ENCODE measurements around the gene PACS1.

The PACS1 gene

DNA sequence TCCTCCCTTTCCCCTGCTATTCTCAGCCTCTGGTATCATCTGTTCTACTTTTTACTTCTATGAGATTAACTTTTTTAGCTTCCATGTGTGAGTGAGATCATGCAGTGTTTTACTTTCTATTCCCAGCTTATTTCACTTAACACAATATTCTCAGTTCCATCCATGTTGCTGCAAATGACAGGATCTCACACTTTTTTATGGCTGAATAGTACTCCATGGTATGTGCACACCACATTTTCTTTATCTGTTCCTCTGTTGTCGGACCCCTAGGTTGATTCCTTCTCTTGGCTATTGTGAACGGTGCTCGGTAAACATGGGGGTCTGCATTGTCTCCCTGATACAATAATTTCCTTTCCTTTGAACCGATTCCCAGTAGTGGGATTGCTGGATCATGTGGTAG, 117.4 kb downstream of the PACS1 start:
- DNase-seq (ENCODE audit: low read depth), result no peak

DNA sequence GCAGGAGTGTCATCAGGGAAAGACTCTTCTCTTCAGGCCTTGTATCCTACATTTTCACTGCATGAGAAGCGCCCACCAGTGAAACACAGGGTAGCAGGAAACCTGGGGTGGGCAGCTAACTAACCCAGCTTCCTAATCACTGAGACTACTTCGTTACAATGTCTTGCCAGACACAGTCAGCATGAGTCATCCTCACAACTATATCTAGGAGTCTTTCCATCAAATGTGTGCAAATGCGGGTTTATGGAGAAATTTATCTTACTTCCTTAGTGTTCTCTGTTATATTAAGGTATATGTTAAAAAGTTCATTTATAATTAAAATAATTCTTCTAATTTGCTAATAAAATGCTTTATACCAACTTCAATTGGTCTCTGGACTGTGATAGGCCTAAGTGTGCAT, 118.5 kb downstream of the PACS1 start:
- no peak for DNase-seq (ENCODE audit: low read depth)

DNA sequence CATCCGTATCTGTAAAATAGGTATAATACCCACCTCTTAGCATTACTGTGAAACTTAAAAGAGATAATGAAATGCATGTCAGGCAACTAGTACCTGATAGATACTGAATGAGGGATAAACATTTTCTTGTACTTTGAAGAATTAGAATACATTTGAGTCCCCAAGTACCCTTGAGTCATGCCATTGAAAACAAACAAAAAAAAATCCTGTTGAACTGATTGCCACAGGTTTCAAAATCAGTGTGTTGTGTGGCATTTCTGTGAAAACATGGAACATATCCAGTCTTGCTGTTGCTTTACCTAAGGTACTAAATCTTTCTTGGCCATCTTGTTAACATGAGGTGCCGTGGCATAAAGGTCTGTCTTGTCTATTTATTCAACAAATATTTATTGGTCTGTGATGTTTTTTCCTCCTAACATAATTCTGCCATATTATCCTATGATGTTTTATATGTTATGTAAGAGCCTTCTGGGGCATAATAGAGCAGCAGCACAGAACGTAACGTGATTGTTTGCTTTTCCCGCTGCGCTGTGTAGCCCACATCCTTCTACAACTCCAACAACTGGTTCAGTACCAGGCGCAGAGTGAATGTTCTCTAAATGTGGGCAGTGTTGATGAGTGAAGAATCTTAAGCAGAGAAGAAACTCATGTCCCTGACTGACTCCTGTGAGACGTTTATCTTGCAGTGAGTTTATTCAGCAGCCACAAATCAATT, 119.1 kb downstream of the PACS1 start:
- DNase-seq (ENCODE audit: low read depth), result no peak

DNA sequence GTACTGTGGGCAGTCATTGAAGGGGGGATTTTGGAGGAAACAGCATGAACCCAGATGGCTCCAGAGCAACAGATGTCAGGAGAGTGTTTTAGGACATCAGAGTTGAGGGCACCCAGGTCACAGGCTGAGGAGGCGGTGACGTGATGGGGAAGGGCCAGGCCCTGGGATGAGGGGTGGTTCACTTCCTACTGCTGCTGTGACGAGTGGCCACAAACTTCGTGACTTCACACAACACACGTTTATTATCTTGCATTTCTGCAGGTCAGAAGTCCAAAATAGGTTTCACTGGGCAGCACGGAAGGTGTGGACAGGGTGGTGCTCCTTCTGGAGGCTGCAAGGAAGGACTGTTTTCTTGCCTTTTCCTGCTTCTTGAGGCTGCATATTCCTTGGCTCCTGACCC, 120.7 kb downstream of the PACS1 start:
- no peak for DNase-seq (ENCODE audit: low read depth)

DNA sequence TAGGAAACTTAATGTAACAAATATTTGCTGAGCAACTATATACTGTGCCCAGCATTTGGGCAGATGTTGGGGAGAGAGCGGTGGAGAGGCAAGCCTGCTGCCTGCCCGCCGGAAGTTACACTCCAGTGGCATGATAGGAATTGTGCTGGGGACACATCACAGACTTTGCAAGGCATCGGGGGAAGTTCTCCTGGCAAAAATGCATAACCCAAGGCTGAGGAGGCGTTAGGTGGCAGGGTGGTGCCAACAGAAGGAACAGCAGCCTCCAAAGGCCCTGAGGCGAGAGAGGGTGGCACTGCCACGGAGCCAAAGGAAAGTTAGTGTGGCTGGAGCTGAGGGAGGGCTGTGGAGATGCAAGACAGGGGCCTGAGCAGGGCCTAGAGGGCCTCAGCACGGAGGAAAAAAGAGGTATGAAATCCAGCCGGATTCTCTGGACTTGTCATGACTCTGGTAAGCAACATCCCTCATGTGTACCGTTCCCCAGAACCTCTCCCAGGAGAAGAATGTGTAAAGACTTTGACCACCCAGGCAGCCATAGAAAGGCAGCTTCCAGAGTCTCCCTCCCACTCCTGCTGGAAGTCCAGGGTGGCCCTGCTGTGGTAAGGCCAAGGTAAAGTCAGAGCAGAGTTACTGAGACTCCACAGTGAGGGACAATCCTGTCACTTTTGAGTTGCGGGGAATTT, 122.2 kb downstream of the PACS1 start:
- DNase-seq (ENCODE audit: low read depth), result no peak

DNA sequence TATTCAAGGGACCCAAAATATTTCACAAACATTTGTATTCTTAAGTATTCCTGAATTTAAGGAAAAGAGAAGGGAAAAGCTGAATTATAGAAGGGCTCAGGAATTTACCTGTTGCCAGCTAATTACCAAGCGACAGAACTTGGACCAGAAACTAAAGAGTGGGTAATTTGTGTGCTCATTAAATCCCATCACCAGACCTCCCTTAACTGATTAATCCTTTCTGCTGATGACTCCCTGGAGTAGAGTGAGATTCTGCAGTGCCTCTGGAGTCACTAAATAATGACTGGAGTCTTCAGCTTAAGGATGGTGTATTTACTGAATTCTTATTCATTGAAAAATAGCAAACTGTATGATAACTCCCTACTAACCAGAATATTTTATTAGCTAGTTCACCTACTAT, 124.3 kb downstream of the PACS1 start:
- DNase-seq (ENCODE audit: low read depth), result no peak

DNA sequence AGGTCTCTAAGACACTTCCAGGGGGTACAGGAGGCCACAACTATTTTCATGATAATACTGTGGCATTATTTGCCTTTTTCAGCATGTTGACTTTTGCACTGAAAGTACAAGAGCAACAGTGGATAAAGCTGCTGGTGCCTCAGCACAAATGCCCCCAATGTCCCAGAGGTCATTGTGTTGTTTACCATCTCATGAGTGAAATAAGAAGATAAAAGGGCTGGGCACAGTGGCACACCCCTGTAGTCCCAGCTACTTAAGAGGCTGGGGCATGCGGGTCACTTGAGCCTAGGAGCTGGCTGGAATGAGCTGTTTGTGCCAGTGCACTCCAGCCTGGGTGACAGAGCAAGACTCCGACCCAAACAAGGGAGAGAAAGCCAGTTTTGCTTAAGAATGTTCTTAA, 125.8 kb downstream of the PACS1 start:
- DNase-seq (ENCODE audit: low read depth), result no peak

DNA sequence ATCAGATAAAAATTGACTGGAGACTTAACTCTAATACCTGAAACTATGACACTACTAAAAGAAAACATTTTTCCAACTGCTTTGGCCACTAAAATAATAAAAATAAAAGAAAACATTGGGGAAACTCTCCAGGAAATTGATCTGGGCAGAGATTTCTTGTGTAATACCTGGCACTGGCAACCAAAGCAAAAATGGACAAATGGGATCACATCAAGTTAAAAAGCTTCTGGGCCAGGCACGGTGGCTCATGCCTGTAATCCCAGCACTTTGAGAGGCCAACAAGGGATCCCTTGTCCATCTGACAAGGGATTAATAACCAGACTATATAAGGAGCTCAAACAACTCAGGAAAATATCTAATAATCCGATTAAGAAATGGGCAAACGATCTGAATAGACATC, 133.8 kb downstream of the PACS1 start:
- no peak for DNase-seq (ENCODE audit: low read depth)

DNA sequence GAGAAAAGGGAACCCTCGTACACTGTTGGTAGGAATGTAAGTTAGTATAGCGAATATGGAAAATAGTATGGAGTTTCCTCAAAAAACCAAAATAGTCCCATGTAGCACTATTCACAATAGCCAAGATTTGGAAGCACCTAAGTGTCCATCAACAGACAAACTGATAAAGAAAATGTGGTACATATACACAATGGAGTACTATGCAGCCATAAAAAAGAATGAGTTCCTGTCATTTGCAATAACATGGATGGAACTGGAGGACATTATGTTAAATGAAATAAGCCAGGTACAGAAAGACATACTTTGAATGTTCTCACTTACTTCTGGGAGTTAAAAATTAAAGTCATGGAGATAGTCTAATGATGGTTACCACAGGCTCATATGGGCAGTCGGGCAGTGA, 134.3 kb downstream of the PACS1 start:
- no peak for DNase-seq (ENCODE audit: low read depth)

DNA sequence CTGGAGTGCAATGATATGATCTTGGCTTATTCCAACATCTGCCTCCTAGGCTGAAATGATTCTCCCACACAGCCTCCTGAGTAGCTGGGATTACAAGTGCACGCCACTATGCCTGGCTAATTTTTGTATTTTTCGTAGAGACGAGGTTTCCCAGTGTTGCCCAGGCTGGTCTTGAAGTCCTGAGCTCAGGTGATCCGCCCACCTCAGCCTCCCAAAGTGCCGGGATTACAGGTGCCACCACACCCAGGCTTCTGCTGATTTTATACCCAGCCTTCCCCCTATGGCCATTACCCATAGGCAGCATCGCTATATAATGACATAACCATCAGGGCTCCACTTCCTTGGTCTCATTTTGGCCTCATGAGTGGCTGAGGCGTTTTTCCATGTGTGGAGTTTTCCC, 137.7 kb downstream of the PACS1 start:
- no peak for DNase-seq (ENCODE audit: low read depth)

DNA sequence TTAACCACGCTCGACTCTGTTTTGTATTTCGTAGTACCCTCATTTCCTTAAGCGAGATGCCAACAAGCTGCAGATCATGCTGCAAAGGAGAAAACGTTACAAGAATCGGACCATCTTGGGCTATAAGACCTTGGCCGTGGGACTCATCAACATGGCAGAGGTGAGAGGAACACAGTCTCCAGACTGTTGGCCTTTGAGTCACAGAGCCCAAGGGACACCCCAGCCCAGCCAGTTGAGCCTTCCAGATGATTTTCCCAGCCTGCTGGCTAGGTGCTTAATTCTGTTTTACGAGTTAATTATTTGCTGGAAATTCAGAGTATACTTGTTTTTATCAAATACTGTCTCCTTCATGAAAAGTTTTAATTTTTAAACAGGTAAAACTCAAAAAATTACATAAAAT, 141.0 kb downstream of the PACS1 start:
- no peak for DNase-seq (ENCODE audit: low read depth)

DNA sequence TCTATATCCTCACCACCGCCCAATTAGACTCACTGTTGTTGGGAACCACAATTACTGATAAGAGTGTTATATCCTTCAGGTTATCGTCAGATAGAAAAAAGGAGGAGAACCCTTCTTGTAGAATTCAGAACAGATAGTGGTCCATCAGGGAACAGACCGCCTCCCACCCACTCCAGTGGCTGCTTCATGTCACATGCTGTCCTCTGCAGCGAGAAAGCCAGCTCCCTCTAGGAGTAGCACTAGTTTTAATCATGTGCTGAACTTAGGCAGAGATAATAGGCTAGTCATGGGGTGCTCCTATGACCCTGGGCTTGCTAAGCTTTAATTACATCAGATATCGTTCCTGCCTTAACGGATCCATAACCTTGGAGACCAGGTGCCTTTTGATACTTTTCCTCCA, 146.8 kb downstream of the PACS1 start:
- DNase-seq (ENCODE audit: low read depth), result no peak

DNA sequence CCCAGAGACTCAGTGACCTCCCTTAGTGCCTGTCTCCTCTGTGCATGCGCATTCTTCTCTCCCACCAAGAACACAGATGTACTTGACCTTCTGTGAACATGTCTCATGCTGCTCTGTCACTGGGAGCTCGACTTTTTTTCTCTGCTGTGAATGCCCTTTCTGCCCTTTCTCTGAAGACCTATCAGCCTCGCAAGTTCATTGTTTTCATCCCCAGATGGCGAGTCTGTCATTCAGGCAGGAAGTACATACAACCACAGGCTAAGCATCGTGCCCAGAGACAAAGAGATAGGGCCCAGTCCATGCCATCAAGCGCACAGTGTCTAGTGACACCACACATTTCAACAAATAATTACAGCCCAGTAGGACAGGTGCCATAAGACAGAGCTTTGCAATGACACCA, 148.0 kb downstream of the PACS1 start:
- no peak for DNase-seq (ENCODE audit: low read depth)

DNA sequence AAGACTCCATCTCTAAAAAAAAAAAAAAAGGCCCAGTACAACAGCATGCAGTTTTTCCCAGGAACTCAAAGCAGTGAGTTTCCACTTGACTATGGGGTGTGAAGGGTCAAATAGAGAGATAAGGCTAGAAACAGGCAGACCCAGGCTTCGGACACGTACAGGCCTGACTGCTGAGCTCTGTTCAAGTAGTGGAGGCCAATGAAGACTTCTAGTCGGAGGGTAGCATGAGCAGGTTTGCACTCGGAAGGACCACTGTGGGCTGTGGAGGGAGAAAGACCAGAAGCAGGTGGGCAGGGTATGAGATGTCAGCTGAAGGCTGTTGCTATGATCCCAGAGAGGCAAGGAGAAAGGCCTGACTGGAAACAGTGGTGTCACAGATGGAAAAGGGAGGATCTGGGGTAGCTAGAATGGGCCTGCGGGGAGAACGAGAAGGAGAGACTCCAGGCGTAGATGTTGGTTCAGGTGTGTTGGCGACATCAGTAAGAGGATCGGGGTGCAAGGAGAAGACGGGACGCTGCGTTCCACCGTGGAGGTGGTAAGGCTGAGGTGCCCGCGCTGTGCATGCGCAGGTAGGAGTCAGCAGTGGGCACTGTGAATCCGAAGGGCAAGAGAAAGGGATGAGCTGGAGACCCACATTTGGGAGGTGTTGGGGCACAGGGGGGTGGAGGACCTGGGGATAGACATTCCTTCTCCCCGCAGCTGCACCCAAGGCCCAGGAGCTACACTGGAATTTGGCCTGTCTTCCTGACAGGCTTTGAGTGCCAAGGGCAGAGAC, 149.0 kb downstream of the PACS1 start:
- no peak for DNase-seq (ENCODE audit: low read depth)

DNA sequence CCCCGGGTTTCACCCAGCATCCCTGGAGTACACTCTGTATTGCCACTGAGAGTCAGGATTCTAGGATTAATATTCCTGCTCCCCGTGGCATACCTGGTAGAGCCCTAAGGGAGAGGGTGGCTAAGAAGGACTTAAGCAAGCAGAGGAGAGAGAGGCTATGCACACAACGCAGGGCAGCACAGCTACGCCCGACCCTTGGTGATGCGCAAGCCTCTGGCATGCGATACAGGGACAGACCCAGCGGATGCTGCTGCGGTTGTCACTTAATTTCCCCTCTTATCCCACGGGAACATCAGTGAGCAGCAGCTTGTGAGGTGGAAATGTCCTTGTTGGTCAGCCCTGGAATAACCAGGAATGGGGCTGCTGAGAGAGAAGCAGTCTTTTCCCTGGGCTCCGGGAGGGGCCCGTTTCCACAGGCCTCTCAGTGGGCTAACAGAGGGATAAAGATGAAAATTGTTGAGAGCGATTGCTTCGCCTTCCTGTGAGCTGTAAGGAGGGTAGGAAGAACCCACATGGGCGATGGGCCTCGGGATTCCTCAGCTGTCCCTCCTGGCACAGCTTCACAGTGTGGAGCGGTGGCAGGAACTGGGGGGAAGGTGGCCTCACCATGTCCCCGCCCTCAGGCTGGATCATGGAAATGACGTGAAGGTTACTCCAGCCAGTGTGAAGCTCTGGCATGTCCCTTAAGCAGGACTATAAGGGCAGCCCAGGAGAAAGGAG, 149.9 kb downstream of the PACS1 start:
- DNase-seq (ENCODE audit: low read depth), result no peak

DNA sequence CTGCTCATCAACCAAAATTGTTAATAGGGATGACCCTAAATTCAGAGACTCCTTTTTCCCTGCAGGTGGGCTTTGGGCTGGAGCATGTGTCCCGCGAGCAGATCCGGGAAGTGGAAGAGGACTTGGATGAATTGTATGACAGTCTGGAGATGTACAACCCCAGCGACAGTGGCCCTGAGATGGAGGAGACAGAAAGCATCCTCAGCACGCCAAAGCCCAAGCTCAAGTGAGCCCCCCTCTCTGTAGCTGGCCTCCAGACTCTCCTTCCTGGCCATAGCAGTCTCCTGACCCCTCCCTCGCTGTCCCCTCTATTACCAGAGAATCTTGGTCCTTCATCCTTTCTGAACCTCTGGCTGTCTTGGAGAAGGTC, 150.5 kb downstream of the PACS1 start:
- no peak for DNase-seq (ENCODE audit: low read depth)

DNA sequence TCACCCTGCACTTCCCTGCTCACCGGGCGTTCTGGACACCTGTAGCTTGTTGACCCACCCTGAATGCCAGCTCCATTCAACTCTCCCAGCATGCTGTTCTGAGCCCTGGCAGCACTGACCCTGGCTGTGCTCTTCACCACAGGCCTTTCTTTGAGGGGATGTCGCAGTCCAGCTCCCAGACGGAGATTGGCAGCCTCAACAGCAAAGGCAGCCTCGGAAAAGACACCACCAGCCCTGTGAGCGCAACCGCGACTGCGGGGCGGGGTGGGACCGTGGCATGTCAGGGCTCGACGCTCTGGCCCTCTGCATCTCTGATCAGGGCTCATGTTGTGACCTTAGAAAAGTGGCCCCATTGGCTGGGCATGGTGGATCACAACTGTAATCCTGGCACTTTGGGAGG, 150.9 kb downstream of the PACS1 start:
- DNase-seq (ENCODE audit: low read depth), result no peak

DNA sequence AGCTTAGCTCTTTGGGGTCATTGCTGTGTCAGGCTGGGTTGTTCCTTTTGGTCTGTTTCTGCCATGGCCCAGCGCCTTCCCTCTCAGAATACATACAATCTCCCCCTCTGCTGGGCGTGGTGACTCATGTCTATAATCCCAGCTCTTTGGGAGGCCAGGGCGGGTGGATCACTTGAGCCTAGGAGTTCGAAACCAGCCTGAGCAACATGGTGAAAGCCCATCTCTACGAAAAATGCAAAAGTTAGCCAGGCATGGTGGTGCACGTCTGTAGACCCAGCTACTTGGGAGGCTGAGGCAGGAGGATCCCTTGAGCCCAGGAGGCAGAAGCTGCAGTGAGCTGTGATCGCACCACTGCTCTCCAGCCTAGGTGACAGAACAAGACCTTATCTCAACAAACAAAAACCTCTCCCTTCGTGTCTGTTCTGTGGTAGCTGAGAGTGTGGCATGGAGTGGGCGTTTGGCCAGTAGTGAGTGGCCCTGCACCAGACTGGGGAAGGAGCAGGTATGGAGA, 151.7 kb downstream of the PACS1 start:
- no peak for DNase-seq (ENCODE audit: low read depth)

DNA sequence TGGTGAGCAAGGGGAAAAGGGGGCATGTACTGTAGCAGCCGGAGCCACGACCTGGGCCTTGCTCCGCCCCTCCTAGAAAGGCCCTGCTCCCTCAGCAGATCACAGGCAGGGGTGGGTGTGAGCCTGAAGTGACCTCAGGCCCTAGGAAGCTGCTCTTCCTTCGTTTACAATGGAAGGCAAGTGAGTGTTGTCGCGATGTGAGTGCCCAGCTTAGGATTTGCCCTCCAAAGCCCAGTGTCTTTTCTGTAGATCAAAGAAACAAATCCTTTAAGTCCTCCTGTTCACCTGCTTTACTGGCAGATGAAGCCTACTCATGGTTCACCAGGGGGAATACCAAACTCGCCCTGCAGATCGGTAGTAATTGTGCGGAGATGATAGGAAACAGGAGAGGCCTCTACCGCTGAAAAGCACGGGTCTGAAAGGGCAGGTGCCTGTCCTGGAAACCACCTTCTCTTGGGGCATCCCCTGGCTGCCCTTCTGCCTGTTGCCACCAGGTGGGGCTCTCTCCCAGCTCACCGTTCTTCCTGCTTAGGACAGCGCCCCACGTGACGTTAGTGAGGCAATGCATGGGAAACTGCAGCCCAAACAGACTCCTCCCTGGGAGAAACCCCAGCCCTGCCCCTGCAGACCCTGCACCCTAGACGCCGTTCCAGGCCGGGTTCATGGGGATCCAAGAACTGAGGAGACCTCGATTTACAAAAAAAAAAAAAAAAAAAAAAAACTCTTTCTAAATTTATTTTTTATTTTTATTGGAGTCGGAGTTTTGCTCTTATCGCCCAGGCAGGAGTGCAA, 152.5 kb downstream of the PACS1 start:
- peak; percentile 82 for DNase-seq (ENCODE audit: low read depth)

DNA sequence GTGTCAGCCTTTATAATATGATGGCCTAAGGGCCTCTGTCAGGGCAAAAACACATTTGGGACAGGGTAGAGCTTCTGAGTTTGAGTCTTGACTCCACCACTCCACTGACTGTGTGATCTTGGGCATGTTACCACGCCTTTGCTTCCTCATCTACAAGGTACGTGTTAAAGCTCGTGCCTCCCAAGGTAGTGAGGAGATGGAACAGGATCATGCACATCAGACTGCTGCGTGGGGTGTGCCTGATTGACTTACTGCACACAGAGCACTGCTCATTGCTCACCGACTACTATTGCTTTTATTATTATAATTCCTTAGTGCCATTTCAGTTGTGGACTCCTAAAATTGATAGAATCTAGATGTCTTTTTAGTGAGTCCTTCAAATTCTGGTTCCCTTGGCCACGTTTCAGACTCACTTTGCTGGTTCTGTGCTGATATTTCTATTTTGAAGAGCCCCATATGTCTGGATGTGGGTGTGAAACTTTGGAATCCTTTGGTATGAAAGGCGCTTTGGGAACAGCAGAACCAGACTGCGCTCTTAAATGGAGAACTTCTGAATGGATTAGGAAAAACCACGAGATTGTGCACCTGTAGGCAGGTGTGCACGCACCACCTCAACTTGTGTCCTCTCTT, 154.3 kb downstream of the PACS1 start:
- DNase-seq (ENCODE audit: low read depth), result no peak

DNA sequence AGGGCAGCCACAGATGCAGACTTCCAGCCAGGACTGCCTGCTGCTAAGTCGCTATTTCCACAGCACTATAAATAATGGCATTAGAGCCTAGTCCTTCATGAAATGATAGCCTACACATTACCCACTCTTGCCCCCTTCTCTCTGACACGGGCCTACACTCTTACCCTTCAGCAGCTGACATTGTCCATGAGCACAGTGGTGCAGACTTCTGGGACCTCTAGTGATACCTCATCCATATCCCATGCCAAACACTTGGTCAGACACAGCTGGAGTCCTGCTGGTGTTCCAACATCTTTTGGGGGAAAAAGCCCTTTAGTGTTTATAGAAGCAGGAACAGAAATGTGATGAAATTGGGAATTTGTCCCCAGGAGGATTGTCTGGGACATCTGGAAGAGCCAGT, 155.0 kb downstream of the PACS1 start:
- DNase-seq (ENCODE audit: low read depth), result no peak
